H1 (cell line): Measurements from ENCODE around the gene SH2D5. TPM values are rescaled to one million over a fixed set of nuclear protein-coding genes. Genes with fewer than 3 reads are reported as not detected.

Source experiments
- CTCF ChIA-PET: fragments of 300-600 bp; sonication (Branson Sonifier 250); formaldehyde crosslinking; loops from one replicate; lab custom pipeline; 2021; ENCODE audit not compliant: partially characterized antibody; lab: Charles Lee
- POLR2A ChIA-PET: fragments of 300-600 bp; sonication (Branson Sonifier 250); formaldehyde crosslinking; loops from one replicate; lab custom pipeline; 2021; ENCODE audit warnings: inconsistent platforms; ENCODE audit not compliant: partially characterized antibody; lab: Charles Lee
- DNase-seq, 2 experiments: peaks; one replicate each; pipeline versions ENCODE4 v3.0.0 to v3.0.0-alpha.2; 2010 to 2022; ENCODE audit warnings: low spot score in 2 of 2, low read depth in 1 of 2, mixed read lengths in 1 of 2
- FAIRE-seq: peaks from 2 replicates; lab custom pipeline; 2011; peaks lifted over from hg19 to GRCh38; lab: Jason Lieb, UNC
- H2AFZ ChIP-seq: 2 replicates; pipeline ENCODE4 v1.8.1; 2012; ENCODE audit warnings: low read length, inconsistent platforms
- H2AK5ac ChIP-seq: 2 replicates; pipeline ENCODE4 v1.6.1; 2013; ENCODE audit warnings: low read depth, low read length
- H2BK120ac ChIP-seq: replicated peaks from 2 replicates; pipeline ENCODE3; 2013; ENCODE audit warnings: low read depth, low read length, inconsistent platforms
- H2BK12ac ChIP-seq: 2 replicates; pipeline ENCODE4 v1.6.1; 2013; ENCODE audit warnings: low read depth, low read length
- H2BK15ac ChIP-seq: 2 replicates; pipeline ENCODE4 v1.6.1; 2013; ENCODE audit warnings: low read length
- H2BK20ac ChIP-seq: 2 replicates; pipeline ENCODE4 v1.6.1; 2013; ENCODE audit warnings: low read length
- H2BK5ac ChIP-seq: 2 replicates; pipeline ENCODE4 v1.6.1; 2013; ENCODE audit warnings: low read depth, low read length
- H3K14ac ChIP-seq: 2 replicates; pipeline ENCODE4 v1.6.1; 2013; ENCODE audit warnings: inconsistent platforms; ENCODE audit not compliant: insufficient read length
- H3K18ac ChIP-seq: 2 replicates; pipeline ENCODE4 v1.6.1; 2013; ENCODE audit warnings: low read length; ENCODE audit errors: extremely low read depth
- H3K23ac ChIP-seq: 2 replicates; pipeline ENCODE4 v1.6.1; 2013; ENCODE audit warnings: inconsistent platforms; ENCODE audit not compliant: insufficient read length
- H3K23me2 ChIP-seq: 2 replicates; pipeline ENCODE4 v1.6.1; 2013; ENCODE audit warnings: low read depth, low read length
- H3K27ac ChIP-seq: 2 replicates; pipeline ENCODE4 v1.6.1; 2011; ENCODE audit warnings: low read depth, low read length, inconsistent platforms
- H3K27me3 ChIP-seq, 4 experiments: replicated peaks in 1 of 4; 1 replicate in 1 of 4; 2 replicates in 3 of 4; pipeline versions ENCODE4 v1.6.1 to v1.8.1; 2011 to 2013; ENCODE audit warnings: low read length in 3 of 4, mild to moderate bottlenecking in 3 of 4, inconsistent platforms in 2 of 4, mixed read lengths in 2 of 4, moderate library complexity in 1 of 4; ENCODE audit not compliant: control insufficient read depth in 3 of 4, insufficient read depth in 3 of 4; ENCODE audit errors: extremely low read depth in 1 of 4
- H3K36me3 ChIP-seq, 4 experiments: 2 replicates each; pipeline versions ENCODE4 v1.6.1 to v1.8.1; 2011 to 2013; ENCODE audit warnings: mild to moderate bottlenecking in 4 of 4, low read length in 3 of 4, moderate library complexity in 2 of 4, control low read depth in 1 of 4, inconsistent platforms in 1 of 4; ENCODE audit not compliant: insufficient read depth in 4 of 4, control insufficient read depth in 2 of 4
- H3K4ac ChIP-seq: replicated peaks from 2 replicates; pipeline ENCODE3; 2013; ENCODE audit warnings: low read length, low read depth, mixed read lengths, inconsistent platforms; ENCODE audit not compliant: insufficient read length
- H3K4me1 ChIP-seq, 4 experiments: replicated peaks in 1 of 4; 1 replicate in 1 of 4; 2 replicates in 3 of 4; pipeline versions ENCODE4 v1.6.1 to v1.8.1; 2011 to 2013; ENCODE audit warnings: low read length in 3 of 4, inconsistent platforms in 2 of 4, mixed read lengths in 1 of 4; ENCODE audit not compliant: insufficient read depth in 4 of 4, control insufficient read depth in 3 of 4
- H3K4me2 ChIP-seq, 2 experiments: 2 replicates each; pipeline versions ENCODE4 v1.6.1 to v1.8.1; 2011 to 2013; ENCODE audit warnings: low read depth in 2 of 2, low read length in 2 of 2, control low read depth in 1 of 2, inconsistent platforms in 1 of 2, mild to moderate bottlenecking in 1 of 2; ENCODE audit not compliant: insufficient read depth in 1 of 2
- H3K4me3 ChIP-seq, 4 experiments: fragments of 200-600, 300-600 bp in 1 of 4; sonication (generic), shearing (Covaris generic), sonication (Bioruptor Twin) in 1 of 4; 2 replicates each; pipeline versions ENCODE4 v1.5.1 to v1.8.1; 2011 to 2016; ENCODE audit warnings: low read length in 4 of 4, low read depth in 3 of 4, control low read depth in 2 of 4, inconsistent platforms in 2 of 4, mild to moderate bottlenecking in 2 of 4, mixed read lengths in 1 of 4, moderate library complexity in 1 of 4; ENCODE audit not compliant: insufficient read depth in 2 of 4; ENCODE audit errors: extremely low read depth in 1 of 4
- H3K56ac ChIP-seq: replicated peaks from 2 replicates; pipeline ENCODE3; 2013; ENCODE audit warnings: low read depth, mild to moderate bottlenecking, mixed read lengths, low read length, inconsistent platforms; ENCODE audit not compliant: insufficient read length
- H3K79me1 ChIP-seq: 2 replicates; pipeline ENCODE4 v1.6.1; 2013; ENCODE audit warnings: low read depth, low read length, control low read depth
- H3K79me2 ChIP-seq, 2 experiments: 2 replicates each; pipeline versions ENCODE4 v1.6.1 to v1.8.1; 2012 to 2013; ENCODE audit warnings: low read length in 2 of 2, mild to moderate bottlenecking in 2 of 2, inconsistent platforms in 1 of 2; ENCODE audit not compliant: insufficient read depth in 2 of 2, control insufficient read depth in 1 of 2
- H3K9ac ChIP-seq, 4 experiments: replicated peaks in 1 of 4; 1 replicate in 1 of 4; 2 replicates in 3 of 4; pipeline versions ENCODE4 v1.6.1 to v1.8.1; 2011 to 2013; ENCODE audit warnings: low read depth in 3 of 4, low read length in 3 of 4, control low read depth in 2 of 4, mild to moderate bottlenecking in 2 of 4, moderate library complexity in 2 of 4, inconsistent platforms in 1 of 4; ENCODE audit errors: extremely low read depth in 1 of 4
- H3K9me3 ChIP-seq, 2 experiments: 2 replicates each; pipeline versions ENCODE4 v1.6.1 to v1.8.1; 2012 to 2013; ENCODE audit warnings: mild to moderate bottlenecking in 2 of 2, moderate library complexity in 2 of 2, control low read depth in 1 of 2, inconsistent platforms in 1 of 2, low read depth in 1 of 2, low read length in 1 of 2, mixed read lengths in 1 of 2; ENCODE audit not compliant: insufficient read depth in 2 of 2
- H4K20me1 ChIP-seq, 2 experiments: replicated peaks in 1 of 2; 2 replicates each; pipeline versions ENCODE3 to v1.8.1; 2011 to 2013; ENCODE audit warnings: inconsistent platforms in 2 of 2, low read length in 2 of 2, mild to moderate bottlenecking in 1 of 2; ENCODE audit not compliant: insufficient read depth in 2 of 2, control insufficient read depth in 1 of 2
- H4K5ac ChIP-seq: 2 replicates; pipeline ENCODE4 v1.6.1; 2013; ENCODE audit warnings: low read length, low read depth, mixed read lengths, inconsistent platforms; ENCODE audit not compliant: insufficient read length
- H4K8ac ChIP-seq: 2 replicates; pipeline ENCODE4 v1.8.0; 2013; ENCODE audit warnings: mild to moderate bottlenecking, moderate library complexity, low read length, inconsistent platforms; ENCODE audit not compliant: insufficient read depth; ENCODE audit errors: extremely low read depth
- H4K91ac ChIP-seq: replicated peaks from 2 replicates; pipeline ENCODE3; 2013; ENCODE audit warnings: low read length, mixed read lengths, inconsistent platforms; ENCODE audit not compliant: insufficient read length
- CEBPB ChIP-seq: IDR thresholded peaks from 2 replicates; pipeline ENCODE4 v1.6.1; 2012; ENCODE audit warnings: low read depth, low read length
- CTCF ChIP-seq, 3 experiments: IDR thresholded peaks; 1 replicate in 2 of 3; 2 replicates in 1 of 3; pipeline versions ENCODE4 v1.5.1 to v1.6.1; 2011; ENCODE audit warnings: low read length in 3 of 3, mild to moderate bottlenecking in 3 of 3, inconsistent platforms in 2 of 3, low read depth in 1 of 3, moderate library complexity in 1 of 3; ENCODE audit not compliant: insufficient read depth in 1 of 3; ENCODE audit errors: control extremely low read depth in 1 of 3
- E2F6 ChIP-seq: IDR thresholded peaks from 2 replicates; pipeline ENCODE4 v1.6.1; 2012; ENCODE audit warnings: inconsistent platforms
- MAFK ChIP-seq: IDR thresholded peaks from 2 replicates; pipeline ENCODE4 v1.6.1; 2012; ENCODE audit warnings: low read depth, mild to moderate bottlenecking, improper control_type of control experiment, low read length
- NANOG ChIP-seq: IDR thresholded peaks from 2 replicates; pipeline ENCODE4 v1.6.1; 2011; ENCODE audit warnings: low read length, low read depth, mild to moderate bottlenecking, inconsistent platforms; ENCODE audit not compliant: insufficient read depth, poor library complexity, severe bottlenecking
- RAD21 ChIP-seq, 2 experiments: IDR thresholded peaks in 1 of 2; conservative IDR thresholded peaks in 1 of 2; 2 replicates each; pipeline ENCODE4 v1.6.1; 2011; ENCODE audit warnings: low read depth in 2 of 2, low read length in 2 of 2, improper control_type of control experiment in 1 of 2, inconsistent platforms in 1 of 2, mild to moderate bottlenecking in 1 of 2, moderate library complexity in 1 of 2
- RFX5 ChIP-seq: IDR thresholded peaks from 2 replicates; pipeline ENCODE4 v1.6.1; 2011; ENCODE audit warnings: low read depth, low read length, improper control_type of control experiment, borderline replicate concordance
- SIN3A ChIP-seq, 2 experiments: IDR thresholded peaks in 1 of 2; conservative IDR thresholded peaks in 1 of 2; 2 replicates each; pipeline ENCODE4 v1.6.1; 2011 to 2012; ENCODE audit warnings: low read length in 2 of 2, improper control_type of control experiment in 1 of 2, low read depth in 1 of 2, mild to moderate bottlenecking in 1 of 2
- SIX5 ChIP-seq: IDR thresholded peaks from 2 replicates; pipeline ENCODE4 v1.6.1; 2011; ENCODE audit warnings: mild to moderate bottlenecking, low read depth, low read length
- SP1 ChIP-seq: IDR thresholded peaks from 2 replicates; pipeline ENCODE4 v1.6.1; 2011; ENCODE audit warnings: low read depth, low read length
- WGBS, 2 experiments: shearing (Covaris generic) in 1 of 2; methylation state at CpG; one replicate each; pipeline versions ENCODE4 v1.1.6 to v1.1.7; 2013 to 2015; ENCODE audit warnings: low lambda C conversion rate in 2 of 2, mixed read lengths in 2 of 2, inconsistent platforms in 1 of 2, low coverage in 1 of 2, missing lambda C conversion rate in 1 of 2; ENCODE audit not compliant: insufficient replicate concordance in 2 of 2, insufficient coverage in 1 of 2, insufficient read length in 1 of 2; ENCODE audit errors: extremely low coverage in 1 of 2, missing lambda C conversion rate in 1 of 2; 5-methylcytosine and 5-hydroxymethylcytosine counted together
- polyA plus RNA-seq, 7 experiments: library from polyadenylated mRNA; depleted of rRNA in 3 of 7; stranded (reverse) in 5 of 7; unstranded in 2 of 7; fragments of >200 nt in 5 of 7; fragments of 200-250 nt in 2 of 7; gene quantifications; 1 replicate in 5 of 7; 2 replicates in 1 of 7; 4 replicates in 1 of 7; pipeline versions ENCODE4 v1.2.1 to v1.2.3, GENCODE V29; 2011 to 2013; ENCODE audit warnings: missing spikeins in 2 of 7, mixed read lengths in 2 of 7
- total RNA-seq: library from RNA; stranded (reverse); fragmentation: NEBNext Ultra II Directional; extraction: Animal tissue kit (Norgen Biotek cat#: 25700); gene quantifications from 2 replicates; pipeline ENCODE4 v1.2.1, GENCODE V29; 2021

SH2D5 gene
- total and polyA plus RNA-seq, 2 of the 8 experiments (the other 6 are each of a cell fraction or from before 2014, with no cell fraction given): 13.2 to 18.4 TPM

GRCh38 chr1:20708057-20708456, 24.4 kb downstream of the SH2D5 start:
- Histone ChIP-seq H3K18ac (no peak overlapping the region), H3K27ac (no peak overlapping the region), H2AFZ (no peak overlapping the region), H3K4me1 (no peaks in the 10 kb centered on the region), H3K23me2 (peaks cover 5% of the 10 kb centered on the region; the same call in 1 of the 2 replicates), H2BK12ac (no peak overlapping the region), H2BK15ac (no peak overlapping the region), H3K9ac (no peak overlapping the region), H2BK5ac (no peak overlapping the region), H4K5ac (no peak overlapping the region), H3K4me2 (no peak overlapping the region), H3K79me1 (no peaks in the 10 kb centered on the region), H3K36me3 (no peaks in the 10 kb centered on the region; a peak in 2 of 8 replicates), H4K91ac (no peak overlapping the region), H3K14ac (no peak overlapping the region), H3K4ac (no peak overlapping the region), H4K8ac (no peak overlapping the region), H3K79me2 (no peaks in the 10 kb centered on the region), H2AK5ac (no peak overlapping the region), H4K20me1 (peaks cover 1 to 15% of the 10 kb centered on the region in 2 experiments), H2BK20ac (no peak overlapping the region), H3K23ac (no peak overlapping the region), H3K27me3 (no peaks in the 10 kb centered on the region), H3K9me3 (no peaks in the 10 kb centered on the region), H3K4me3 (no peak overlapping the region), H2BK120ac (no peak overlapping the region), H3K56ac (no peak overlapping the region)
- ChIA-PET CTCF (interaction anchor here (0.7 to 4.6 kb wide), 7 partner anchors 8 to 56 kb away, joined by 3 to 29 read pairs (median 4); partner anchors contain the start of genes KIF17 and SH2D5), POLR2A (interaction anchor here (1.0 kb wide), 1 partner anchor 12 kb away, joined by 4 read pairs; no protein-coding TSS in a partner anchor)
- DNase-seq (no peak), FAIRE-seq (no peak)
- 89% methylated on average over 6 of the region's 6 CpGs; no CpG with 5 or more reads in 1 of the 2 experiments for WGBS, 2 experiments
- TF ChIP-seq RFX5 (no peak), SP1 (no peak), SIN3A (conservative IDR thresholded peaks at IDR 0.05 in 1 of 2, IDR thresholded peaks at IDR 0.05 in 1 of 2; ENCODE audit: low read depth in 1 of 2, low read length in 2 of 2) (no peak), E2F6 (no peak), SIX5 (no peak), CTCF (IDR thresholded peaks at IDR 0.05; ENCODE audit: control extremely low read depth in 1 of 3, insufficient read depth in 1 of 3, low read depth in 1 of 3, low read length in 3 of 3) (no peak), RAD21 (IDR thresholded peaks at IDR 0.05 in 1 of 2, conservative IDR thresholded peaks at IDR 0.05 in 1 of 2; ENCODE audit: low read depth in 2 of 2, low read length in 2 of 2) (no peak), MAFK (no peak), CEBPB (no peak), NANOG (no peak)
